Left lobe of liver (tissue), 2 donors: ENCODE results near the gene LRMDA. TPM values are rescaled to one million over a fixed set of nuclear protein-coding genes. Genes with fewer than 3 reads are reported as not detected.

ENCODE experiments used
- ATAC-seq: fragments of 200-7000 bp; cut with Tn5 transposase; one replicate; pipeline ENCODE4 v1.9.1; 2020; ENCODE audit warnings: mild to moderate bottlenecking, moderate library complexity
- DNase-seq: peaks from one replicate; pipeline ENCODE4 v3.0.0-alpha.2; 2020; ENCODE audit warnings: low spot score
- total RNA-seq: library from RNA; stranded (reverse); gene quantifications from one replicate; pipeline ENCODE4 v1.2.1, GENCODE V29; 2021
- donor health status: DM: no; HTN: no; CAD: no; lungs with moderate emphysema.
- donor health status: DM: no; HTN: yes; CAD: no.

Gene LRMDA
- total RNA-seq, 1 donor from 2014 or later: 9.1 TPM

GRCh38 chr10:75401569-75402485 lies 29.6 kb upstream of the LRMDA start, which contains the start of gene ZNF503:
Gene ZNF503, minus strand, starts transcription at chr10:75401764. Its CDS starts 345 bp downstream, at chr10:75401419.
- DNase-seq (peak; percentile 97), ATAC-seq (peak; percentile 69)

GRCh38 chr10:75402486-75403143 lies 28.8 kb upstream of the LRMDA start:
- ATAC-seq (peak; percentile 3), DNase-seq (peak; percentile 57)

DNA sequence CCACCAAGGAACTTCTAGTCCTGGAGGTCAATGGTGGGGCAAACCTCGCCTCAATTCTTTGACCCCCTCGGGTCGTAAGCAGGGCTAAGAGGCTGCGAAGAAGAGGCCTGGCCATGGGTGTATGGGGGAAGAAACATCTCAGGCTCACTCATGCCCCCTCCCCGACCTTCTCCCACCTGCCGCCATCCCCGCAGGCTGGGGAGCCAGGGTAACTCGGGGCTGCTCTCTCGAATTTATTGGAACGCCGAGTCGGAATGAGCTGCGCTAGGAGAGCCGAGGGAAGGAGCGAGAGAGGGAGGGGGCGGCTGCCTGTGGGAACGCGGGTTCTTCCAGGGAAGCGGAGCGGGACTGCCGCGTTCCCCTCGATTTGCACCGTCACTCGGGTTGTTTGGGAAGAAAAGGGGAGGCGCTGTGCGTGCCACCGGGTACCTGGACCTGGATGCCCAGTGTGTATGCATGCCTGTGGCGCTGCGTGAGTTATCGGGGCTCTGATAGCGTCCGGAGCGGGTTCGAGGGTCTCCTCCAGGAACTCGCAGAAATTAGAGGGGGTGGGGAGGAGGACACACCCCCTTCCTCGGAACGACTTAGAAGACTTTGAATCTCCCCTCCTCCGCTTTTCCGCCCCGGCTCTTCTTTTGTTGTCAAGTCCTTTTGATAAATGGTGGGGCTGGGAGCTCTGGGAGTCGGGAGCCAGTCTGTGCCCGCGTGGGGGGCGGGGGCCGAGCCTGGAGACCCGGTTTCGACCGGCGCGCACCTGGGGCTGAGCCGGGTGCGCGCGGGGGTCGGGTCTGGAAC lies 28.1 kb upstream of the LRMDA start:
- ATAC-seq (no peak), DNase-seq (peak; percentile 54)

DNA sequence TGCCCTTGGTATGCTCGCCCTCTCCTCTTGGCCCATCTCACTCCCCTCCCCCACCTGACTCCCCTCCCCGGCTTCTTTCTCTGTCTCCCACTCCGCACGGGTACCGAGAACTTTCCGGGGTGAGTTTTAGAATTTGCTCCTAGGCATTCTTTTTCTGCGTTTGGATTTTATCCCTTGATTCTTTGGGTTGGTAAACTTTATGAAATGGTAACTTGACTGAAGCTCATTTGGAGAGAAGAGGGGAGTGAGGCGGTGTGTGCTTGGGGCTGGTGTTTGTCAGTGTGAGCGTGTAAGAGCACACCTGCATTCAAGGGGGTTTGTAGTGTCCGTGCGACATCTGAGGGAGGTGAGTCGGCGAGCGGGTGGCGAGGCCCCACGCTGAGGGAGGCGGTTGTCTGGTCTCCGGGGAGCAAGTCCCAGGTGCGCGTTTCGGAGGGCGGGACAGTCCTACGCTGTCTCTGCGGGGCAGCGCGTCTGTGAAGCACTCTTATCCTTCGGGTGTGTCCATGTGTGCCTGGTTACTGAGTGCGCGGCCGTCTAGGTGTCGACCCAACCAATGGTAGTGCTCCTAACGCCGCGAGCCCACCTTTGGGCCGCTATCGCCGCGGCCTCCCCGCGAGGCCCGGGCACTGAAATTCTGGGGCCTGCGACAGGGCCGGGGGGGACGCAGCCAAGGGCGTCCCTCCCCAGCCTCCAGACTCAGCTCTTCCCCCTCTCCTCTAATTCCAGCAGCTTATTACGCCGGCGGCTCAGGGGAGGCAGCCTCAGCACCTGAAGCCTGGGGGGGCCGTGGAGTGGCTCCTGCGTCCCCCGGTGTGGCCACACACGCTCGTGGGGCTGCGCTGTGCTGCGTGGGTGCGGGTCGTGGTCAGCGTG lies 27.2 kb upstream of the LRMDA start:
- ATAC-seq: no peak
- peak; percentile 57 for DNase-seq

DNA sequence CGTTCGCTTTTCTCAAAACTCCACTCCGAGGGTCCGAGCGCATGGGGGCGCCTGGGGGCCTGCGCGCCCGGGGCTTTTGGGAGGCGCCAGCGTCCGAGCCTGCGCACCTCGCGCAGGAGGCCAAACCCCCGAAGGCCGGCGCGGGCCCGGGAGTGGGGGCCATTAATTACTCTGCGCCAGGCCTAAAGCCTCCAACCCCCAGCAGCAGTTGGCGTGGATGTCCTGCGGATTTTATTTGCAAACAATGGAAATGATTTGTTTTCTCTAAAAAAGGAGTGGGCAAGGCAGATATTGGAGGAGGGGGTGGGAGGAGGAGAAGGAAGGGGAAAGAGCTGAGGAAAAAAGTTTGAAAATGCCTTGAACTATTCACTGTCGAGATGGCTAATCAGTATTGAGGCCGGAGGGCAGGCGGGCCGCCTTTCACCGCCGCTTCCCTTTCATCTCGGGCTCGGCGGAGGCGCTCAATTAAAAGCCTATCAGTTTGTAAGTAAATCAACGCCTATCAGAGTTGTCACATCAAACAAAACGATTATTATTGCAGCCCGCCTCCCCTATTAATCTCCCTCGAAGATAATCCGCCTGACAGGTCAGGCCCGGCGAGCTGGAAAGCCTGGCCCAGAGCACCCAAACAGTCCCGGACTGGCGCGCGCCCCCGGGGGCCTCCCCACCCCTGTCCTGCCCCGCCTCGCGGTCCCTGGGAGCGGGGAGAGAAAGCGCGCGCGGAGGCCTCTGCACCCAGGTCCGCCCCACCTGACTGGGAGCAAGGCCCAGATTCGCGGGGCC lies 26.4 kb upstream of the LRMDA start:
- ATAC-seq (no peak), DNase-seq (no peak)

DNA sequence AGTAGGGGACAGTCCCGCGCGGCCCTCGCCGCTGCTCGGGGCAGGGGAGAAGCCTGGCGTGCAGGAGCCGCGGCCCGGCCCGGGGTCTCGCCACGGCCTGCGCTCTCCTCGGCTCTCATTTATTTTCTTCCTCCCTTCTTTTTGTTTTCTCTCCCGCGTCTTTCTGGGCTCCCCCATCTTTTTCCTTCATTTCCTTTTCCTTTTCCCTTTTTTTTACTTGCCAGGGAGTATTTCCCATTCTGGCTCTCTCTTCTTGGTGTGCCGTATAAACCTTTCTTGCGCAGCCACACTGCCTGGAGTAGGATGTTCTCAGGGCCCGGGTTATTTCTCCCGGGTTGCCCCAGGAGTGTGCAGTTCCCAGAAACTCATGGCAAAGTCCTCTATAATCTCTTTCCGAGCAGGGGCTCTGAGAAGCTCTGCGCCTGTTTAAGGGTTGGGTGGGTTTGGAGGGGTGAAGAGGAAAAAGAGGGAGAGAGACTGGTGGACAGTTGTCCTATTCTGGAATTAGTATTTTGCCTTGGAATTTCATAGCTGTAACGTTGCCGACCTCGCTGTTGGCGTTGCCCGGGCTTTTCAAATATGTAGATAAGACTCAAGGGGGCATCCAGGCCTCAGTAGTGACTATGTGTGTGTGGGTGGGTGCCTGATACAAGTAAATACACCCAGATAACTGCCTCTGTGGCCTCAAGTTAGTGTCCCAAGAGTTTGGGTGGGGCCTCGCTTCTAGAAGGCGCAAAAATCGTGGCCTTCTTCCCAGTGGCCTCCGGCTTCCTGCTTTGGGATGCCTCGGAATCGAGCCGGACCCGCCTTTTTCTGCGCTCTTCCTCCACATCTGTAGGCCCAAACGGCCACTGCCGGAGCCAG lies 25.6 kb upstream of the LRMDA start:
- DNase-seq (no peak), ATAC-seq (no peak)

DNA sequence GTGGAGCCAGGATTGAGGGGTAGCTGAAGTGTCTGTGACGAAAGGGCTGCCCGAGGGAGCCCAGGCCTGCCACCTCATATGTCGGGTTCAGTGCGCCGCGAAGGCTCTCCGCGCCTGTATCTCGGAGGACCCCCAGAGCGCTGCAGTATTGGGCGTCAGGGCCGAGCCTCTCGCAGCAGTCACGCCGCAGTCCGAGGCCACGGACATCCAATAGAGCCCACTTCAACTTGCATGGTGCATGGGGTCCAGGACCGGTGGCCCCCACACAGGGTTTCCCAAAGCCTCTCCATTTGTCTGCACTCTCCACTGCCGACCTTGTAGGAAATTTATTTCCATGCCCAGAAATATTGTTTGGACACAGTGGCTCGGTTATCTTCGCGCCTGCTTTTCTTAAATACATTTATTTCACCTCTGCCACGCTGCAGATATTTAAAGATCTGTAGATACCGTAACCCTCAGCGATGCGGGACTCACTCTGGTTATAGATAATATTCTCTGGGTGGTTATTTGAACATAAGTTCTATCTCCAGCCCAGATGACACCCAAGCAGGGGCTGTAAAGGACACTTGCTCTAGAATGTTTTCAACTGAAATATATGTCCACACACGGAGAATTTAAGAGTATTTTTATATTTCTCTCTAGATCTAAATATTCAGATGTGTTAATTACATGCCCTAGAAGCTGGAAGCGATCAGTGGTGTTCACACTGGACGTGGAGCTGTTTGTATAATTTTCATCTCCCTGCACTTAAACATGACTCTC lies 24.8 kb upstream of the LRMDA start:
- no peak for ATAC-seq
- no peak for DNase-seq

GRCh38 chr10:75407224-75407712 lies 24.2 kb upstream of the LRMDA start:
- DNase-seq (no peak), ATAC-seq (no peak)

DNA sequence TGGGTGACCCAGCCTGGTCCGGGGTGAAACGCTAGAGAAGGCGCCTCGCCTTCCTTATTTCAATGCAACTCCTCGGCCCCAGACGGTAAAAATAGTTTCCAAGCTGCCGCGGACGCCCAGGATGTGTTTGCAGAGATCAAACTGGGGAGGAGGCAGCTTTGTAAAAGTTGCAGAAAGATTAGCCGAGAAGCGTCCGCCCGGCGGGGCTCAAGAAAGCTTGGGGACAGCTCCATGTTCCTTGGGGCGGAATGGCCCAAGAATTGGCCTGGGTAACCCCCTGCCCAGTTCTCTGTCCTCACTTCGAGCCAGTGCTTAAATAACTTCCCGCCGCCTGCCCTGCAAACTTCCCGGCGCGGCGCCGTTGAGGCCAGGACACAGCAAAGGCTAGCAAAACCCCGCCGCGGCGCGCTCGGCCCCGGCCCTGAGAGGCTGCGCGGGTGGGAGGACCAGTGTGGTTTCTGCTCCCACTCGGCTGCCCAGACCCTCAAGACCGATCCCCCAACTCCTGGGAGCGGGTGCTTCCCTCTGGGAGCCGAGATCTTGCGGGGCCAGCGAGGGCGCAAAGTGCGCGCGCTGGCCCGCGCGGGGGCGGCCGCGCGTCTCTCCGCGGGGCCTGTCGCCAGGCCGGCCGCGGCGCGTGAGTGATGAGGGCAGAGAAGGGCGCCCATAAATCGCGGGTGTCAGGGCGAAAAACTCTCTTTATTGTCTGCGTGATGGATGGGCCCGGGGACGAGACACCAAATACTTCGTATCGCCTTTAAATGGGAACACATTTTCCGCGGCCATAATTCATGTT lies 23.5 kb upstream of the LRMDA start:
- DNase-seq (no peak), ATAC-seq (no peak)

GRCh38 chr10:75408509-75408875 lies 22.9 kb upstream of the LRMDA start:
- ATAC-seq: no peak
- no peak for DNase-seq

DNA sequence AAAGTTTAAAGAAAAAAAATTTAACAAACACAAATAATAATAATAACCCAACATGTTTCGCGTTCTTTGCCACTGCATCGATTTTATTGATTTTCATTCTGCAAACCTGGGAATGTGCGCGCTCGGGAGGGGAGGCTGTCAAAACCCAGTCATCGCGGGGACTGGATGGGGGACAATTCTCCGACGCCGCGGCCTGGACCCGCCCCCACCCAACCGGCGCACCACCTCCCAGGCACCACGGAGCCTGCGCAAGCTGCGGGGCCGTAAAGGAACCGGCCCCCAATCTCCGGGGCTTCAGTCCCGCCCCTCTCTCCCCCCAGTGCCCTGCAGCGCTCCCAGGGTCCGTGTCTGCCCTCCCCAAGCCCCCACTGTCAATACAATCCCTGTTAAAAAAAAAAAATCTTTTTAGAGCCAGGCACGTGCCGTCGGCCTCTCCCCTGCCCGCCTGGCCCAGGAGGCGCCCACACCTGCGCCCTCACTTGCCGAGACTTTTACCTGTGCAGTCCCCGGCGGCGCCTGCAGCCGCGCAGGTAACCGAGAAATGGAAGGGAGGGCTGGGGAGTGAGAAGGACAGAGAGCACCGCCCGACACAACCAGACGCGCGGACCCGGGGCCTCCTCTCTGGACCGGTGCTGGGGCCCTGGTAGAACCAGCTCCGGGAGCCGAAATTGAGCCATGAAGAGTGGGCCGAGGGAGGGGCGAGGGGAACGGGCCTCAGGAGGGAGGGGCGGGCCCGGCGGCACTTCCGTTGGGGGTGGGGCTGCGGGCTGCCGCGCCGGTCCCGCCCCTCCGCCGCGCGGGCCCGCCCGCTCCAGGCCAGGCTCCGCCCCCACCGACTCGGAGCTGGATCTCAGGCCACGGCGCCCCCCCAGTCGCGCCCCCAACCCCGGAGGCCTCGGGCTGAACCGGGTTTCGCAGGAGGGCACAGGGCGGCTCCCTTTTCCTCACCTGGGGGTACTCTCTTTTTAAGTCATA lies 22.2 kb upstream of the LRMDA start:
- peak; percentile 97 for ATAC-seq
- DNase-seq: peak; percentile 85

- no peak for ATAC-seq
- DNase-seq: no peak
Measured at GRCh38 chr10:75410132-75411005, 21.1 kb upstream of the LRMDA start.

DNA sequence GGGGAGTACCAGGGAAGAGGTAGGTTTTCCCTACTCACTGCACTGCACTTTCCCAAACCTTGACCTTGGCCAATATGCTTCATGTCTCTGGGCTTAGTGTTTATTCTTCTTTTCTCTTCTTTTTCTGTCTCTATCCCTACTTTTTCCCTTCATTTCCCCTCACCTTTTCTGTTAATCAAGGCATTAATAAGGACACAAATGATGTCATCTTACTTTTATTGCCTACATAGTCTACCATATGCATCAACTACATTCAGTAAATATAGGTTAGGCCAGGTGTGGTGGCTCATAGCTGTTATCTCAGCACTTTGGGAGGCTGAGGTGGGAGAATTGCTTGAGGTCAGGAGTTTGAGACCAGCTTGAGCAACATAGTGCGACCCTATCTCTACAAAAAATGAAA lies 16.9 kb upstream of the LRMDA start:
- ATAC-seq (no peak), DNase-seq (no peak)

DNA sequence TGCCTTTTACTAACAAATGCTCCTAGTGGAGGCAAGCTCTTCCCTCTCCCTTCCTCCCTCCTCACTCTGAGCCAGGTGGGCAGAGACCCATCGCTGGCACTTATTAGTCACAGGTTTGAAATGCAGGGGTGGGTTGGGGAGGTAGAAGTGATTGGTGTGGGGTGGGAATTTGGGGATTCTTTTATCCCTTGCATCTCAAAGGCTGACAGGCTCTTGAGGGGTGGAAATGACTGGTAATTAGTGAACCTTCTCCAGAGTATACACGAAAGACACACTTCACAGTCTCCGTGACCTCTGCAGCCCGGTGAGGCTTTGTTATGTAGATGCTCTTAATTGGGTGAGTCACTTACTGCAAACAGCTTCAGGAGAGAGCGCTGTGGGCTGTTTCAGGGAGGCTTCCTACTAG lies 13.9 kb upstream of the LRMDA start:
- no peak for ATAC-seq
- no peak for DNase-seq

GRCh38 chr10:75418293-75418692 lies 13.1 kb upstream of the LRMDA start:
- no peak for ATAC-seq

More at GRCh38 chr10:75418293-75418692, 13.1 kb upstream of the LRMDA start:
- DNase-seq: no peak
